Measurements from ENCODE around the gene TMEM63B.

Gene TMEM63B

DNA sequence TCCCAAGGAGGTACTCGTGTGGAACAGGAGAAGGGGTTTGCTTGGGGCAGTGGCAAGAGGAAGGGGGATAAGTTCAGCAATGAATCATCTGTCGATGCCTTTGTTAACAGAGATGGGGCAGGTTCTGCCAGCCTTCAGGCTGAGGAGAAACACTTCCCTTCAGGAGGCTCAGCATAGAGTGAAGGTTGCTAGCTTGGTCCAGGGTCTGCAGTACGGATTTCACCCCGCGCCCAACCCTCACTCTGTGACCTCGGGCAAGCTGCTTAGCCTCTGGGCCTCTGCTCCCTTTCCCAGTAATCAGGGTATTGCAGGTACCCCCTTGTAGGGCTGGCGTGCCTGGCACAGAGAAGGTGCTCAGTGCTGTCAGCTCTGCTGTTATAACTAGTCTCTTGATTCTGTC lies 38.8 kb downstream of the TMEM63B start:
- in situ Hi-C loops (cut with HindIII; ENCODE audit: low sequenced_read_pairs): no loop called here

GRCh38 chr6:44166591-44167184 lies 39.3 kb downstream of the TMEM63B start:
- in situ Hi-C loops (cut with HindIII; ENCODE audit: low sequenced_read_pairs): no loop called here

GRCh38 chr6:44167567-44167966 lies 40.2 kb downstream of the TMEM63B start:
- in situ Hi-C loops (cut with HindIII; ENCODE audit: low sequenced_read_pairs): no loop called here

DNA sequence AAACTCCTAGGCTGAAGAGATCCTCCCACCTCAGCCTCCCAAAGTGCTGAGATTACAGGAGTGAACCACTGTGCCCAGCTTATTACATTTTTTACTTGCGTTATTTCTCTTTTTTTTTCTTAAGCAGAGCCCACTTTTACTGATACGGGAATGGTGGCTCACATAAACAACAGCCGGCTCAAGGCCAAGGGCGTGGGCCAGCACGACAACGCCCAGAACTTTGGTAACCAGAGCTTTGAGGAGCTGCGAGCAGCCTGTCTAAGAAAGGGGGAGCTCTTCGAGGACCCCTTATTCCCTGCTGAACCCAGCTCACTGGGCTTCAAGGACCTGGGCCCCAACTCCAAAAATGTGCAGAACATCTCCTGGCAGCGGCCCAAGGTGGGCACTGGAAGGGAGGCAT lies 41.8 kb downstream of the TMEM63B start:
- in situ Hi-C loops (cut with HindIII; ENCODE audit: low sequenced_read_pairs): no loop called here

DNA sequence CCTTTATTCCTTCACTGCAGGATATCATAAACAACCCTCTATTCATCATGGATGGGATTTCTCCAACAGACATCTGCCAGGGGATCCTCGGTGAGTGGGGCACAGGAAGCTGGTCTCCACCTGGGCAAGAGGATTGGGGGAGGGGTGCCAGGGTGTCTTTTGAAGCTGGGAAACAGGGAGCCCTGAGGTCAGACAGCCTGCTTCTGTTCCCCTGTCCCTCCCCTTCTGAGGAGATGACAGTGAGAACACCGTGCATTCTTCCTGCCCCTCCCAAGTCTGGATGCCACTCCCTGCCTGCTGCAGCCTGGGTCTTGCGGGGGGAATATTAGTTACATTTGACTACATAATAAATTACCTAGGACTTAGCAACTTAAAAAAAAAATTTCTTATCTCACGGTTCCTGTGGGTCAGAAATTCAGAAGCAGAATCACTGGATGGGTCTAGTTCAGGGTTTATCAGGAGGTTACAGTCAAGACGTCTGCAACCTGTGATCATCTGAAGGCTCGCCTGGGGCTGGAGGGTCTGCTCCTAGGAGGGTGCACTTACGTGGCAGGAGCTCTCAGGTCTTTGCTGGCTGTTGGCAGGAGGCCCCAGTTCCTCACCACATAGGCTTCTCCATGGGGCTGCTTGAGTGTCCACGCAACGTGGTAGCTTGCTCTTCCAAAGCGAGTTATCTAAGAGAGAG lies 42.7 kb downstream of the TMEM63B start:
- in situ Hi-C loops (cut with HindIII; ENCODE audit: low sequenced_read_pairs): no loop called here

GRCh38 chr6:44171899-44172546 lies 44.7 kb downstream of the TMEM63B start:
- in situ Hi-C loops (cut with HindIII; ENCODE audit: low sequenced_read_pairs): no loop called here

DNA sequence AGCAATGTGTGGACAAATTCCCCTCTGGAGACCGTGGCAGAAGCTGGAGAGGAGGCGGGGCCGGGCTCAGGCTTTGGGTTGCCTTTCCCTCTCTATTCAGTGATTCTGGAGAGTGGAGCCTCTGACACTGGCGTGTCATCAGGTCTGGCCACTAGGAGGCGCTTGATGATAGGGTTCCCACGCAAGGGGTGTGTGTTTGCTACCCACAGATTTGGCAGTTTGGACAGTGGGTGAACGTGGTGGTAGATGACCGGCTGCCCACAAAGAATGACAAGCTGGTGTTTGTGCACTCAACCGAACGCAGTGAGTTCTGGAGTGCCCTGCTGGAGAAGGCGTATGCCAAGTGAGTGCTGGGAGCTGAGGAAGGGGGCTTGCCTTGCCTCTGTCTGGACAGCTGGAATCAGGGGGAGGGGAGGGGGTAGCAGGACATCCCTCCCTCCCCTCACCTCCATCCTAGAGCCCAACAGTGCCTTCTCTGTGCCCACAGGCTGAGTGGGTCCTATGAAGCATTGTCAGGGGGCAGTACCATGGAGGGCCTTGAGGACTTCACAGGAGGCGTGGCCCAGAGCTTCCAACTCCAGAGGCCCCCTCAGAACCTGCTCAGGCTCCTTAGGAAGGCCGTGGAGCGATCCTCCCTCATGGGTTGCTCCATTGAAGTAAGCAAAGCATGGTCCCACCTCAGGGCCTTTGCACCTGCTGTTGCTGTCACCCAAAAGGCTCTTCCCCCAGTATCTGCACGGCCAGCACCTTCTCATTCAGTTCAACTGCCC lies 45.6 kb downstream of the TMEM63B start:
- in situ Hi-C loops (cut with HindIII; ENCODE audit: low sequenced_read_pairs): no loop called here

DNA sequence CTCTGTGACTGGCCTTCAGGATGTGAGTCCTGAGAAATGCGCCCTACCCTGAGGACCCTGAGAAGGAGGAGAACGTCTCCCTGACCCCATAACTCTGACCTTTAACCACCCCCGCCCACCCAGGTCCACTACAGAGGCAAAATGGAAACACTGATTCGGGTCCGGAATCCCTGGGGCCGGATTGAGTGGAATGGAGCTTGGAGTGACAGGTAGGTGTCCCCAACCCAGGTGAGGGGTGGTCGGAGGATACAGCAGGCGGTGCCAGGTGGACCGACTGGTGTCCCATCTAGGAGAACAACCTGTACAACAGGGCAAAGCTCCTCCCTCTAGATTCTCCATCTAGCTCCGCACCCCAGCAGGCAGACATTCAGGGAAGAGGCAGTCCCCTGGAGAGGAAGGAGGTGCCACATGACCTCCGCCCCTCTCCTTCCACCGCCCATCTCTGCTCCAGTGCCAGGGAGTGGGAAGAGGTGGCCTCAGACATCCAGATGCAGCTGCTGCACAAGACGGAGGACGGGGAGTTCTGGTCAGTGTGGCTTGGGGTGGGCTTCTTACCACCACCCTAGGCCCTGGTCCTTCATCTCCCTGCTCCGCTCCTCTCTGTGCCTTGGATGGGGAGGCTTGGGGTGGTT lies 48.9 kb downstream of the TMEM63B start:
- in situ Hi-C loops (cut with HindIII; ENCODE audit: low sequenced_read_pairs): no loop called here

DNA sequence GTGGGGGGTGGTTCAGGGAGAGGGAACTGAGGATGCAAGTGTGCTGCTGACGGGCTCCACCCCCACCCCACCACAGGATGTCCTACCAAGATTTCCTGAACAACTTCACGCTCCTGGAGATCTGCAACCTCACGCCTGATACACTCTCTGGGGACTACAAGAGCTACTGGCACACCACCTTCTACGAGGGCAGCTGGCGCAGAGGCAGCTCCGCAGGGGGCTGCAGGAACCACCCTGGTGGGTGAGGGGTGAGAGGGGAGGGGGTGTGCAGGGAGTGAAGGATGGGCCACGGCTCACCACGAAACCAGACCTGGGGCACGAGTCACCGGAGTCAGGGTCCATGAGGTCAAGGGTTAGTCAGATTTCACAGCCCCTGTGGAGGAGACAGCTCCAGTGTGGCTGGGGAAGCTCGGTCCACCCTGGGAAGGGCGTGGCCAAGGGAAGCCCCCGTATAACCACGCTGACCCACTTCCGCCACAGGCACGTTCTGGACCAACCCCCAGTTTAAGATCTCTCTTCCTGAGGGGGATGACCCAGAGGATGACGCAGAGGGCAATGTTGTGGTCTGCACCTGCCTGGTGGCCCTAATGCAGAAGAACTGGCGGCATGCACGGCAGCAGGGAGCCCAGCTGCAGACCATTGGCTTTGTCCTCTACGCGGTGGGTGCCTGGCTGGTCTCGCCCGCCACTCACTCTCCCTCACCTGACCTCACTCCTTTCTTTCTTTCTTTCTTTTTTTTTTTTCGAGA lies 49.6 kb downstream of the TMEM63B start:
- in situ Hi-C loops (cut with HindIII; ENCODE audit: low sequenced_read_pairs): no loop called here

- in situ Hi-C loops (cut with HindIII; ENCODE audit: low sequenced_read_pairs): no loop called here
These were observed 50.5 kb downstream of the TMEM63B start for GRCh38 chr6:44177691-44178423.

- in situ Hi-C loops (cut with HindIII; ENCODE audit: low sequenced_read_pairs): no loop called here
These were observed 51.2 kb downstream of the TMEM63B start for GRCh38 chr6:44178424-44179071.

DNA sequence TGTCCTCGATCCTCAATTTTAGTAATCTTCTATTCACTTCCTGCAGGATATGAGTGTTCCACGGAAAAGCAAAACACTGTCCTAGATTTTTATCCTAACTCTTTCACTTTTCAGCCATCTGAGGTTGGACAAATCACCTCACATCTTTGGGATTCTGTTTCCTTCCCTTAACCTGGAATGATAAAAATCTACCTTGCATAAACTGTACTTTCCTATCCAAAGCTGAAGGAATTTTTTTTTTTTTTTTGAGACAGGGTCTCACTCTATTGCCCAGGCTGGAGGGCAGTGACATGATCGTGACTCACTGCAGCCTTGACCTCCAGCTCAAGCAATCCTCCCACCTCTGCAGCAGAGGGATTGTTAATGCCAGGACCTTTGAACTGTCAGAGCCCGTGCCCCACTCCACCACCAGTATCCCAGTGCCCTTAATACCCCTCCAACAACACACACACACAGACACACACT lies 51.8 kb downstream of the TMEM63B start:
- in situ Hi-C loops (cut with HindIII; ENCODE audit: low sequenced_read_pairs): no loop called here

DNA sequence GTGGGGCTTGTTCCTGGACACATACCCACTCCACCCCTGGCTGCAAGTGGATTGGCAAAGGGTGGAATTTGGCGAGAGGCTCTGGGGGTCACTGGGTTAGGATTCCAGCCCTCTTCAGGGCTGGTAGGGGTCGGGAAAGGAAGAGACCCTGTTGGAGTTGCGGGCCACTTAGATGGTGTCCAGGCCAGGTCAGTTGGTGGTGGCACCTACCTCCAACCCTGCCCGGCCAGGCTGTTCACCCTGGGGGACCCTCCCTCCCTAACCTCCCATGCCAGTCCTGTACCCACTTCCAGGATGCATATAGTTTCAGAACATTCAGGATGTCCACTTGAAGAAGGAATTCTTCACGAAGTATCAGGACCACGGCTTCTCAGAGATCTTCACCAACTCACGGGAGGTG lies 52.3 kb downstream of the TMEM63B start:
- in situ Hi-C loops (cut with HindIII; ENCODE audit: low sequenced_read_pairs): loop anchor here (10.0 kb wide), 1 partner anchor 55 kb away; no protein-coding TSS in a partner anchor

DNA sequence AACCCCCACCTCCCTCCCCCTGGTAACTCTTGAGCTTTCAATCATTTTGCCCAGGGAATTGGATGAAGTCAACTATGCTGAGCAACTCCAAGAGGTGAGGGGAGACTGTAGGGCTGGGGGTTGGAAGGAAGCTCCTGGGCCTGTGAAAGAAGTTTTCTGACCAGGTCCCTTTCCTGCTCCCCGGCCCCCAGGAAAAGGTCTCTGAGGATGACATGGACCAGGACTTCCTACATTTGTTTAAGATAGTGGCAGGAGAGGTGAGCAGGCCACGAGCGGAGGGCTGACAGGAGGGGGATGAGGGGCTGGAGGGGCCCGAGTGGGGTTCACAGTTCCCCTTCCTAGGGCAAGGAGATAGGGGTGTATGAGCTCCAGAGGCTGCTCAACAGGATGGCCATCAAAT lies 53.1 kb downstream of the TMEM63B start:
- in situ Hi-C loops (cut with HindIII; ENCODE audit: low sequenced_read_pairs): loop anchor here (10.0 kb wide), 1 partner anchor 54 kb away; no protein-coding TSS in a partner anchor

GRCh38 chr6:44180886-44181285 lies 53.5 kb downstream of the TMEM63B start:
- in situ Hi-C loops (cut with HindIII; ENCODE audit: low sequenced_read_pairs): loop anchor here (10.0 kb wide), 1 partner anchor 54 kb away; no protein-coding TSS in a partner anchor

DNA sequence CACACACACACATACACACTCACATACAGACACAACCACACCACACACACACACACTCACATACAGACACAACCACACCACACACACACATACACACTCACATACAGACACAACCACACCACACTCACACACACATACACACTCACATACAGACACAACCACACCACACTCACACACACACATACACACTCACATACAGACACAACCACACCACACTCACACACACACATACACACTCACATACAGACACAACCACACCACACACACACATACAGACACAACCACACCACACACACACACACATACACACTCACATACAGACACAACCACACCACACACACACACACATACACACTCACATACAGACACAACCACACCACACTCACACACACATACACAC lies 54.4 kb downstream of the TMEM63B start:
- in situ Hi-C loops (cut with HindIII; ENCODE audit: low sequenced_read_pairs): loop anchor here (10.0 kb wide), 1 partner anchor 53 kb away; no protein-coding TSS in a partner anchor

GRCh38 chr6:44182911-44183390 lies 55.6 kb downstream of the TMEM63B start:
- in situ Hi-C loops (cut with HindIII; ENCODE audit: low sequenced_read_pairs): loop anchor here (10.0 kb wide), 1 partner anchor 52 kb away; no protein-coding TSS in a partner anchor

GRCh38 chr6:44183783-44184182 lies 56.4 kb downstream of the TMEM63B start:
- in situ Hi-C loops (cut with HindIII; ENCODE audit: low sequenced_read_pairs): loop anchor here (10.0 kb wide), 1 partner anchor 51 kb away; no protein-coding TSS in a partner anchor
